Aorta (tissue), 5 donors: ENCODE measurements around the gene ARHGEF12. TPM values are rescaled to one million over a fixed set of nuclear protein-coding genes. Genes with fewer than 3 reads are reported as not detected.

Source experiments
- ATAC-seq: fragments of 200-7000 bp; cut with Tn5 transposase; one replicate; pipeline ENCODE4 v1.9.1; 2022; ENCODE audit warnings: moderate library complexity; ENCODE audit not compliant: low FRiP score
- DNase-seq, 2 donors: peaks; one replicate each; pipeline ENCODE4 v3.0.0-alpha.2; 2020
- H3K27ac ChIP-seq, 2 donors: one replicate each; pipeline ENCODE4 v1.5.1; 2013; ENCODE audit warnings: low read length in 2 of 2, mild to moderate bottlenecking in 2 of 2, moderate library complexity in 2 of 2, control low read depth in 1 of 2, inconsistent platforms in 1 of 2, low read depth in 1 of 2
- H3K27me3 ChIP-seq, 2 donors: one replicate each; pipeline ENCODE4 v1.6.1; 2013; ENCODE audit warnings: control low read depth in 1 of 2, low read length in 1 of 2, mild to moderate bottlenecking in 1 of 2, moderate library complexity in 1 of 2; ENCODE audit not compliant: insufficient read depth in 2 of 2, control insufficient read depth in 1 of 2
- H3K36me3 ChIP-seq, 2 donors: one replicate each; pipeline ENCODE4 v1.6.1; 2013; ENCODE audit warnings: control low read depth in 1 of 2, low read length in 1 of 2, mild to moderate bottlenecking in 1 of 2; ENCODE audit not compliant: insufficient read depth in 2 of 2, control insufficient read depth in 1 of 2
- H3K4me1 ChIP-seq, 2 donors: one replicate each; pipeline ENCODE4 v1.6.1; 2013; ENCODE audit warnings: low read length in 2 of 2, control low read depth in 1 of 2, mild to moderate bottlenecking in 1 of 2, moderate library complexity in 1 of 2; ENCODE audit not compliant: insufficient read depth in 2 of 2, control insufficient read depth in 1 of 2
- H3K4me3 ChIP-seq, 2 donors: one replicate each; pipeline ENCODE4 v1.5.1; 2013; ENCODE audit warnings: low read length in 2 of 2, control low read depth in 1 of 2, mild to moderate bottlenecking in 1 of 2
- H3K9me3 ChIP-seq: one replicate; pipeline ENCODE4 v1.6.1; 2013; ENCODE audit warnings: mild to moderate bottlenecking, low read length; ENCODE audit not compliant: control insufficient read depth
- WGBS, 2 donors: extraction: QIAGEN DNeasy Blood & Tissue Kit; methylation state at CpG; one replicate each; pipeline ENCODE4 v1.1.7; 2013; 5-methylcytosine and 5-hydroxymethylcytosine counted together
- intact Hi-C, 2 donors: fragments of 100-400 bp; cut with DNase I; formaldehyde crosslinking; loops; one replicate each; pipeline versions ENCODE4 v1.14.2 to v1.15.0; 2022
- long read RNA-seq, 2 donors: library from polyadenylated mRNA; unstranded; transcript quantifications; one replicate each; pipeline ENCODE4 v2.0.0, GENCODE V29; 2020 to 2021
- polyA plus RNA-seq, 2 donors: library from polyadenylated mRNA; stranded (reverse); fragments of 200-250 nt; gene quantifications; one replicate each; pipeline ENCODE4 v1.2.3, GENCODE V29; 2013
- total RNA-seq, 2 donors: library from RNA; stranded (reverse); fragmentation: NEBNext Ultra II Directional; extraction: Animal tissue kit (Norgen Biotek cat#: 25700); gene quantifications; one replicate each; pipeline ENCODE4 v1.2.1, GENCODE V29; 2021
- donor health status: healthy with polysubstance abuse.
- donor health status: Bipolar disorder and iron deficiency.
- donor health status: DM: no; HTN: no; CAD: no.
- donor health status: DM: no; HTN: no; CAD: no.
- donor health status: DM: yes; HTN: yes; CAD: no.

The ARHGEF12 gene
- 100 to 1,000 TPM; 126 to 143 TPM for total RNA-seq
- 10 to 100 TPM; 21.7 to 25.8 TPM for polyA plus RNA-seq
- long read RNA-seq, donor 1, partial matches to known transcripts = 18 of 36 reads
- long read RNA-seq, donor 1, other reads (novel, unspliced or antisense) = 17 of 36 reads
- long read RNA-seq, donor 2, partial matches to known transcripts = 7 of 42 reads
- long read RNA-seq, donor 2, other reads (novel, unspliced or antisense) = 35 of 42 reads

- no peaks in the 10 kb centered on the region for H3K9me3 ChIP-seq
- H3K27me3 ChIP-seq = no peaks in the 10 kb centered on the region
- peak; percentile 90 for ATAC-seq
- H3K4me1 ChIP-seq = peaks cover 5% of the 10 kb centered on the region in 2 donors
- WGBS, 2 donors = 0% methylated on average over 47 to 92 of the region's 92 CpGs
- DNase-seq = peak; percentile 98 to 99
- intact Hi-C loops = loop anchor here (2.0 to 5.0 kb wide), 2 partner anchors 93 to 96 kb away; no protein-coding TSS in a partner anchor
- H3K27ac ChIP-seq = peak within 1 kb of the TSS; percentile 81 to 97
- no peaks in the 10 kb centered on the region for H3K36me3 ChIP-seq
- peak within 1 kb of the TSS; percentile 80 to 81 for H3K4me3 ChIP-seq
These were observed at the start of gene ARHGEF12 for GRCh38 chr11:120335908-120336640. ARHGEF12 (plus strand) TSS chr11:120336413; CDS start chr11:120337244, 831 bp downstream.

GRCh38 chr11:120288021-120288420, 48.2 kb upstream of the ARHGEF12 start:
- WGBS, 2 donors = 92 to 95% methylated on average over 2 of the region's 2 CpGs
- H3K9me3 ChIP-seq = no peaks in the 10 kb centered on the region
- H3K4me1 ChIP-seq = no peaks in the 10 kb centered on the region
- no peak for DNase-seq
- H3K27ac ChIP-seq = no peak overlapping the region
- no peak for ATAC-seq
- H3K27me3 ChIP-seq = peaks cover 0 to 3% of the 10 kb centered on the region in 2 donors
- intact Hi-C loops = no loop called here
- H3K4me3 ChIP-seq = no peak overlapping the region
- H3K36me3 ChIP-seq = no peaks in the 10 kb centered on the region

GRCh38 chr11:120289426-120289825, 46.8 kb upstream of the ARHGEF12 start:
- no peaks in the 10 kb centered on the region for H3K36me3 ChIP-seq
- 85 to 86% methylated on average over 9 of the region's 9 CpGs for WGBS, 2 donors
- H3K4me1 ChIP-seq = no peaks in the 10 kb centered on the region
- H3K27ac ChIP-seq = no peak overlapping the region
- no peak overlapping the region for H3K4me3 ChIP-seq
- H3K27me3 ChIP-seq = peaks cover 0 to 3% of the 10 kb centered on the region in 2 donors
- ATAC-seq = no peak
- H3K9me3 ChIP-seq = no peaks in the 10 kb centered on the region
- intact Hi-C loops = no loop called here
- no peak for DNase-seq

DNA sequence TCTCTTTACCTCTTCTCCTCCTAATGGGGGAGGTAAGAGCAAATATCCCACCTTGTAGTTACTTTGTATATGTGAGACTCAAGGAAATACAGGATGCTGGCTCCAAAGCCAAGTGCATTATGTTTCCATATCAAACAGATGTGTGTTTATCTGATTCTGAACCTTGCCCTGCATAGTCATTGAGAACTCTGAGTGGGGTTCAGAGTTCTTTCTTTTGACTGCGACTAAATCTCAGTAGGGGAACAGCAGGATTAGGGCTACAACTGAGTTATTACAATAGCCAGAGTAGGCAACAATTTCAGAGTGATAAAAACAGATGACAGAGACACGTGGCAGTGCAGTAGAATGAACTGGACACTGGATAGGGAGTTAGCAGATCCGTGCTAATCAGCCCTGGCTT, 45.3 kb upstream of the ARHGEF12 start:
- no peak for ATAC-seq
- Histone ChIP-seq H3K27ac (no peak overlapping the region), H3K9me3 (no peaks in the 10 kb centered on the region), H3K36me3 (no peaks in the 10 kb centered on the region), H3K27me3 (peaks cover 0 to 3% of the 10 kb centered on the region in 2 donors), H3K4me1 (no peaks in the 10 kb centered on the region), H3K4me3 (no peak overlapping the region)
- intact Hi-C loops = no loop called here
- 56 to 62% methylated on average over 3 of the region's 3 CpGs for WGBS, 2 donors
- no peak for DNase-seq

DNA sequence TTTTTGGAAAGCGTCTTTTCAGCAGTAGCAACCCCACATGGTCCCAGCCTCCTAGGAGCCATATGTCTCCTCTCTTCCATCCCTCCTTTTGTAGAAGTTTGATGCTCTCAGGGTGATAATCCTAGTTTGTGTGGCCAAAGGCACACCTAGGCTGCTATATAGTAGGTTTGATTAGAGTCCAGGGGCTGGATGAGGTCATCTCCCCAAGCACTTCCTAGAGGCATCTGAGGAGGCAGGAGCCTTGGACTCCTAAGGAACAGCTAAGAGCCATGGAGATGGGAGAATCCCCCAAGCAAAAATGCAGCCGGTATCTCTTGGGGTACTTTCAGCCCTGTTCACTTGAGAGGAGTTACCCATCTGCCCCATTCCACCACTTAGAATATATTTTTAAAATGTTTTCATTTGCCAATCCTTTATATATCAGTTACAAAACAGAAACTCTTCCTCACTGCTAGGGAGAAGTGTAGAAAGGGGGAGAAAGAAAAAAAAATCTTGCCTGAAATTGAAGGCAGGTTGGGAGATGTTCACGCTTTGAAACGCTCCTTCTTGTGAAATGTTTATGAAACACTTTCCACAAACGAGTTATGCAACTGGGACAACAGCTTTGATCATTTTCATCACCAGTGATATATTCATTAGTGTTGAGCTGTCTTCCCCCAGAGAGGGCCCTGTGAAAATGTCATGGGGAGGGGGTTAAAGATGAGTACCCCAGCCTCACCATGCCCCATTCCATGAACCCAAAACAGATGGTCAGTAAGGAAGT, 43.0 kb upstream of the ARHGEF12 start:
- no peak for ATAC-seq
- 67 to 73% methylated on average over 5 of the region's 5 CpGs for WGBS, 2 donors

GRCh38 chr11:120294096-120294495, 42.1 kb upstream of the ARHGEF12 start:
- intact Hi-C loops = no loop called here
- WGBS, 2 donors = 78 to 83% methylated on average over 5 of the region's 5 CpGs

More for the DNA sequence above, 43.0 kb upstream of the ARHGEF12 start:
- Histone ChIP-seq H3K27ac (no peak overlapping the region), H3K9me3 (no peaks in the 10 kb centered on the region), H3K36me3 (no peaks in the 10 kb centered on the region), H3K4me1 (no peaks in the 10 kb centered on the region), H3K4me3 (no peak overlapping the region), H3K27me3 (peaks cover 0 to 3% of the 10 kb centered on the region in 2 donors)
- intact Hi-C loops = no loop called here
- DNase-seq = no peak

GRCh38 chr11:120295099-120295498, 41.1 kb upstream of the ARHGEF12 start:
- Histone ChIP-seq H3K4me3 (no peak overlapping the region), H3K4me1 (no peaks in the 10 kb centered on the region), H3K36me3 (no peaks in the 10 kb centered on the region), H3K27ac (no peak overlapping the region), H3K9me3 (no peaks in the 10 kb centered on the region), H3K27me3 (peaks cover 0 to 2% of the 10 kb centered on the region in 2 donors)
- DNase-seq (no peak), ATAC-seq (no peak)
- intact Hi-C loops = no loop called here
- WGBS, 2 donors = 57 to 59% methylated on average over 4 of the region's 4 CpGs

More at GRCh38 chr11:120294096-120294495, 42.1 kb upstream of the ARHGEF12 start:
- Histone ChIP-seq H3K27me3 (peaks cover 0 to 3% of the 10 kb centered on the region in 2 donors), H3K4me1 (no peaks in the 10 kb centered on the region), H3K4me3 (no peak overlapping the region), H3K9me3 (no peaks in the 10 kb centered on the region), H3K27ac (no peak overlapping the region), H3K36me3 (no peaks in the 10 kb centered on the region)
- DNase-seq (no peak), ATAC-seq (no peak)

DNA sequence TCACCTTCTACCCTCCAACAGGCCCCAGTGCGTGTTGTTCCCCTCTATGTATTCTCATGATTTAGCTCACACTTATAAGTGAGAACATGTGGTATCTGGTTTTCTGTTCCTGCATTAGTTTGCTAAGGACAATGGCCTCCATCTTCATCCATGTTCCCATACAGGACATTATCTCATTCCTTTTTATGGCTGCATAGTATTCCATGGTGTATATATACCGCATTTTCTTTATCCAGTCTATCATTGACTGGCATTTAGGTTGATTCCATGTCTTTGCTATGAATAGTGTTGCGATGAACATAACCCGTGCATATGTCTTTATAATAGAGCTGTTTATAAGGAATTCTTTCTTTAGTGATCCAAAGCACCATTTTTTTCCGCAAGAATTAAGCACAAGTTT, 39.7 kb upstream of the ARHGEF12 start:
- intact Hi-C loops = no loop called here
- H3K36me3 ChIP-seq = no peaks in the 10 kb centered on the region
- no peak overlapping the region for H3K4me3 ChIP-seq
- DNase-seq = no peak
- no peak for ATAC-seq
- no peaks in the 10 kb centered on the region for H3K4me1 ChIP-seq
- 96 to 97% methylated on average over 5 of the region's 5 CpGs for WGBS, 2 donors
- no peak overlapping the region for H3K27ac ChIP-seq
- peaks cover 0 to 2% of the 10 kb centered on the region in 2 donors for H3K27me3 ChIP-seq
- H3K9me3 ChIP-seq = no peaks in the 10 kb centered on the region
